Measurements from ENCODE around the gene FGFRL1. TPM values are rescaled to one million over a fixed set of nuclear protein-coding genes. Genes with fewer than 3 reads are reported as not detected.
A peak's percentile ranks its signal among the peaks of the same experiment; 100 is the strongest.

Gene FGFRL1
- total and polyA plus RNA-seq, 10 donors, result 1.4 to 20.6 (median 9.5) TPM

- peak; percentile 87 for DNase-seq
- TF ChIP-seq POLR2AphosphoS5 (IDR thresholded peaks at IDR 0.05), result peak in 2 of 3 donors; percentile 46 to 50
- TF ChIP-seq POLR2A (IDR thresholded peaks at IDR 0.05), result no peak
- Histone ChIP-seq H3K4me1 (peaks cover 8 to 72% (median 54%) of the 10 kb centered on the region in 6 donors), H3K27me3 (replicated peaks in 1 of 7) (peaks cover 0 to 46% (median 7%) of the 10 kb centered on the region in 7 donors), H3K27ac (peak overlapping the region in 6 of 8 donors; percentile 37 to 92 (median 60)), H3K4me3 (peak overlapping the region; percentile 37 to 91 (median 48)), H3K9me3 (no peaks in the 10 kb centered on the region), H3K36me3 (no peaks in the 10 kb centered on the region)
- intact Hi-C loops (cut with DNase I; ENCODE audit: low total_unique reads), result no loop called here
- WGBS, 5 donors, result 1 to 2% (median 1%) methylated on average over 27 to 69 of the region's 69 CpGs
Observed at GRCh38 chr4:1012034-1012739, 761 bp downstream of the FGFRL1 start.

- peaks cover 8 to 72% (median 53%) of the 10 kb centered on the region in 6 donors for H3K4me1 ChIP-seq
- DNase-seq, result no peak
- no peak for TF ChIP-seq CTCF (IDR thresholded peaks at IDR 0.05 in 8 of 11, conservative IDR thresholded peaks at IDR 0.05 in 3 of 11)
- TF ChIP-seq POLR2AphosphoS5 (IDR thresholded peaks at IDR 0.05), result peak in 2 of 3 donors; percentile 41 to 47
- H3K4me3 ChIP-seq, result peak overlapping the region in 1 of 8 donors; percentile 91
- H3K9me3 ChIP-seq, result no peaks in the 10 kb centered on the region
- H3K27ac ChIP-seq, result peak overlapping the region in 6 of 8 donors; percentile 32 to 92 (median 52)
- WGBS, 5 donors, result 66 to 92% (median 91%) methylated on average over 23 to 43 of the region's 43 CpGs
- H3K27me3 ChIP-seq (replicated peaks in 1 of 7), result peaks cover 0 to 35% (median 4%) of the 10 kb centered on the region in 7 donors
- intact Hi-C loops (cut with DNase I; ENCODE audit: low total_unique reads), result no loop called here
- no peaks in the 10 kb centered on the region for H3K36me3 ChIP-seq
Observed at GRCh38 chr4:1013225-1014073, 2.0 kb downstream of the FGFRL1 start.

- Histone ChIP-seq H3K4me1 (peaks cover 8 to 63% (median 44%) of the 10 kb centered on the region in 6 donors), H3K9me3 (no peaks in the 10 kb centered on the region), H3K27ac (peak overlapping the region in 5 of 8 donors; percentile 32 to 60 (median 46)), H3K27me3 (replicated peaks in 1 of 7) (peaks cover 0 to 27% (median 0%) of the 10 kb centered on the region in 7 donors), H3K4me3 (no peak overlapping the region), H3K36me3 (no peaks in the 10 kb centered on the region)
- intact Hi-C loops (cut with DNase I; ENCODE audit: low total_unique reads), result no loop called here
- TF ChIP-seq POLR2A (IDR thresholded peaks at IDR 0.05), result no peak
- peak in 1 of 3 donors; percentile 34 for TF ChIP-seq POLR2AphosphoS5 (IDR thresholded peaks at IDR 0.05)
- WGBS, 5 donors, result 61 to 84% (median 77%) methylated on average over 3 to 36 of the region's 36 CpGs
- no peak for DNase-seq
Observed at GRCh38 chr4:1014291-1015167, 3.1 kb downstream of the FGFRL1 start.

GRCh38 chr4:1015179-1015578 is 3.8 kb downstream of the FGFRL1 start:
- Histone ChIP-seq H3K4me3 (no peak overlapping the region), H3K9me3 (no peaks in the 10 kb centered on the region), H3K27me3 (replicated peaks in 1 of 7) (peaks cover 0 to 24% (median 0%) of the 10 kb centered on the region in 7 donors), H3K36me3 (no peaks in the 10 kb centered on the region), H3K27ac (no peak overlapping the region), H3K4me1 (peaks cover 6 to 59% (median 40%) of the 10 kb centered on the region in 6 donors)
- DNase-seq, result no peak
- TF ChIP-seq CTCF (IDR thresholded peaks at IDR 0.05 in 8 of 11, conservative IDR thresholded peaks at IDR 0.05 in 3 of 11), result no peak
- TF ChIP-seq POLR2A (IDR thresholded peaks at IDR 0.05), result no peak
- TF ChIP-seq POLR2AphosphoS5 (IDR thresholded peaks at IDR 0.05), result no peak
- 84 to 96% (median 93%) methylated on average over 2 to 8 of the region's 8 CpGs for WGBS, 5 donors
- intact Hi-C loops (cut with DNase I; ENCODE audit: low total_unique reads), result no loop called here

Measured in spleen (tissue), 11 donors.